Measurements from ENCODE around the gene ADCYAP1. TPM values are rescaled to one million over a fixed set of nuclear protein-coding genes. Genes with fewer than 3 reads are reported as not detected.

ADCYAP1 gene
- total RNA-seq, 2 donors from 2014 or later: 7.3 to 28.0 TPM

- 43 to 68% methylated on average over 2 of the region's 2 CpGs for WGBS, 2 donors
- peaks cover 0 to under 1% of the 10 kb centered on the region in 2 donors for H3K27me3 ChIP-seq
- intact Hi-C loops (cut with DNase I): no loop called here
Measured at GRCh38 chr18:919078-919477, 14.4 kb downstream of the ADCYAP1 start.

GRCh38 chr18:923144-923866, 18.6 kb downstream of the ADCYAP1 start:
- TF ChIP-seq POLR2A (IDR thresholded peaks at IDR 0.05) (no peak), CTCF (IDR thresholded peaks at IDR 0.05) (no peak)
- H3K36me3 ChIP-seq (replicated peaks in 1 of 2; ENCODE audit: insufficient read depth in 1 of 2, low read depth in 2 of 2): no peaks in the 10 kb centered on the region
- no peak overlapping the region for H3K4me3 ChIP-seq
- intact Hi-C loops (cut with DNase I): no loop called here
- no peak overlapping the region for H3K27ac ChIP-seq
- ATAC-seq (peak; percentile 9), DNase-seq (peak in 2 of 4 donors; percentile 17 to 22)
- 38 to 44% methylated on average over 6 of the region's 6 CpGs for WGBS, 2 donors
- no peaks in the 10 kb centered on the region for H3K9me3 ChIP-seq
- H3K4me1 ChIP-seq: no peaks in the 10 kb centered on the region
- H3K27me3 ChIP-seq: no peaks in the 10 kb centered on the region

More at GRCh38 chr18:919078-919477, 14.4 kb downstream of the ADCYAP1 start:
- Histone ChIP-seq H3K9me3 (no peaks in the 10 kb centered on the region), H3K4me1 (no peaks in the 10 kb centered on the region), H3K4me3 (no peak overlapping the region), H3K36me3 (replicated peaks in 1 of 2; ENCODE audit: insufficient read depth in 1 of 2, low read depth in 2 of 2) (no peaks in the 10 kb centered on the region), H3K27ac (no peak overlapping the region)
- TF ChIP-seq POLR2A (IDR thresholded peaks at IDR 0.05): no peak
- no peak for TF ChIP-seq CTCF (IDR thresholded peaks at IDR 0.05)
- no peak for ATAC-seq
- no peak for DNase-seq

GRCh38 chr18:924987-925386, 20.3 kb downstream of the ADCYAP1 start:
- 33 to 50% methylated on average over 1 of the region's 1 CpG for WGBS, 2 donors
- Histone ChIP-seq H3K27me3 (no peaks in the 10 kb centered on the region), H3K4me3 (no peak overlapping the region), H3K4me1 (no peaks in the 10 kb centered on the region), H3K9me3 (no peaks in the 10 kb centered on the region), H3K36me3 (replicated peaks in 1 of 2; ENCODE audit: insufficient read depth in 1 of 2, low read depth in 2 of 2) (no peaks in the 10 kb centered on the region), H3K27ac (no peak overlapping the region)
- ATAC-seq (no peak), DNase-seq (no peak)
- intact Hi-C loops (cut with DNase I): no loop called here
- TF ChIP-seq POLR2A (IDR thresholded peaks at IDR 0.05) (no peak), CTCF (IDR thresholded peaks at IDR 0.05) (no peak)

GRCh38 chr18:926946-927345, 22.3 kb downstream of the ADCYAP1 start:
- Histone ChIP-seq H3K9me3 (no peaks in the 10 kb centered on the region), H3K27me3 (no peaks in the 10 kb centered on the region), H3K36me3 (replicated peaks in 1 of 2; ENCODE audit: insufficient read depth in 1 of 2, low read depth in 2 of 2) (no peaks in the 10 kb centered on the region), H3K4me1 (no peaks in the 10 kb centered on the region), H3K27ac (no peak overlapping the region), H3K4me3 (no peak overlapping the region)
- DNase-seq: no peak
- intact Hi-C loops (cut with DNase I): no loop called here
- TF ChIP-seq CTCF (IDR thresholded peaks at IDR 0.05) (no peak), POLR2A (IDR thresholded peaks at IDR 0.05) (no peak)
- 57 to 63% methylated on average over 1 of the region's 1 CpG for WGBS, 2 donors
- no peak for ATAC-seq

- Histone ChIP-seq H3K27ac (no peak overlapping the region), H3K4me3 (no peak overlapping the region), H3K36me3 (replicated peaks in 1 of 2; ENCODE audit: insufficient read depth in 1 of 2, low read depth in 2 of 2) (no peaks in the 10 kb centered on the region), H3K4me1 (no peaks in the 10 kb centered on the region), H3K9me3 (no peaks in the 10 kb centered on the region), H3K27me3 (no peaks in the 10 kb centered on the region)
- TF ChIP-seq POLR2A (IDR thresholded peaks at IDR 0.05): no peak
- TF ChIP-seq CTCF (IDR thresholded peaks at IDR 0.05): no peak
- DNase-seq: no peak
- ATAC-seq: no peak
- 38 to 41% methylated on average over 2 of the region's 2 CpGs for WGBS, 2 donors
- intact Hi-C loops (cut with DNase I): no loop called here
Measured at GRCh38 chr18:933082-933481, 28.4 kb downstream of the ADCYAP1 start.

Measured in body of pancreas (tissue), 4 donors.